GM12891 (cell line): ENCODE measurements around the gene ZBTB7A.

ENCODE experiments used
- PAX5 ChIP-seq: IDR thresholded peaks from 2 replicates; pipeline ENCODE4 v1.6.1; 2011; ENCODE audit warnings: low read length, moderate library complexity, mild to moderate bottlenecking; ENCODE audit not compliant: insufficient read depth, severe bottlenecking
- POLR2A ChIP-seq: IDR thresholded peaks from 2 replicates; pipeline ENCODE4 v1.6.1; 2011; ENCODE audit warnings: low read depth, low read length, control low read depth
- POLR2AphosphoS5 ChIP-seq: IDR thresholded peaks from 2 replicates; pipeline ENCODE4 v1.6.1; 2011; ENCODE audit warnings: low read depth, low read length, control low read depth
- POU2F2 ChIP-seq: IDR thresholded peaks from 2 replicates; pipeline ENCODE4 v1.6.1; 2011; ENCODE audit warnings: low read depth, mild to moderate bottlenecking, control low read depth, low read length, moderate library complexity
- SPI1 ChIP-seq: IDR thresholded peaks from 2 replicates; pipeline ENCODE4 v1.6.1; 2011; ENCODE audit warnings: low read depth, low read length, control low read depth
- TAF1 ChIP-seq: IDR thresholded peaks from 2 replicates; pipeline ENCODE4 v1.6.1; 2011; ENCODE audit warnings: low read depth, low read length, control low read depth

DNA sequence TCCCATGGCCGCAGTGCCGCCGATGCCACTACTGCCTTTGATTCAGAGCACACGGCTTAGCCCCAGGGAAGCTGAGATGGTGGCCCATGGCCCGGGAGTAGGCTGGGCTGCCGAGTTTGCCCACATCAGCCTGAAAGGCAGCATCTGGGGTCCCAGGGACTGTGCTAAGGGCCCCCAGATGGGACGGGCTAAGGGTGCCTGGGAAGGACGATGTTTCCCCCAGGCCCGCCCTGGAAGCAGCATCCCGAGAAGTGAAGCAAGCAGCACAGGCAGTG is 34.7 kb upstream of the ZBTB7A start:
- TF ChIP-seq POLR2A (no peak), POLR2AphosphoS5 (no peak), TAF1 (no peak), PAX5 (no peak), SPI1 (no peak), POU2F2 (no peak)
